PC-3 (cell line): ENCODE results near the gene MON2. TPM values are rescaled to one million over a fixed set of nuclear protein-coding genes. Genes with fewer than 3 reads are reported as not detected.

ENCODE experiments used
- ATAC-seq: fragments of 200-7000 bp; cut with Tn5 transposase; 2 replicates; pipeline ENCODE4 v1.9.1; 2020; ENCODE audit warnings: mild to moderate bottlenecking, moderate library complexity
- BruUV-seq: library from RNA; stranded (reverse); fragments of 400-500 nt; replicated peaks from 2 replicates; lab custom pipeline; 2021; lab: Mats Ljungman, UMichigan
- CTCF ChIA-PET: fragments of 300-600 bp; sonication (Branson Sonifier 250); formaldehyde crosslinking; loops from one replicate; lab custom pipeline; 2022; ENCODE audit warnings: antibody characterized with exemption; lab: Charles Lee
- POLR2A ChIA-PET: fragments of 300-600 bp; sonication (Branson Sonifier 250); formaldehyde crosslinking; loops from one replicate; lab custom pipeline; 2022; ENCODE audit warnings: antibody characterized with exemption; ENCODE audit not compliant: unreplicated experiment; lab: Charles Lee
- DNase-seq: peaks from one replicate; pipeline ENCODE4 v3.0.0-alpha.2; 2015
- H2AFZ ChIP-seq: fragments of 300-600 bp; sonication (generic); 2 replicates; pipeline ENCODE4 v1.6.0; 2016; ENCODE audit warnings: antibody characterized with exemption, low read length
- H3F3A ChIP-seq: fragments of 300-600 bp; sonication (generic); one replicate; pipeline ENCODE4 v1.6.0; 2017; ENCODE audit warnings: antibody characterized with exemption, low read length, control low read depth, mild to moderate bottlenecking; ENCODE audit not compliant: unreplicated experiment
- H3K27ac ChIP-seq: fragments of 300-600 bp; sonication (generic); 2 replicates; pipeline ENCODE4 v1.5.1; 2016; ENCODE audit warnings: mild to moderate bottlenecking, low read length
- H3K27me3 ChIP-seq: fragments of 300-600 bp; sonication (generic); 2 replicates; pipeline ENCODE4 v1.6.1; 2016; ENCODE audit warnings: low read length, mixed read lengths
- H3K36me3 ChIP-seq: fragments of 300-600 bp; sonication (generic); 2 replicates; pipeline ENCODE4 v1.6.1; 2016; ENCODE audit warnings: low read depth, mixed run types, low read length, mixed read lengths
- H3K4me1 ChIP-seq: fragments of 300-600 bp; sonication (generic); 2 replicates; pipeline ENCODE4 v1.5.1; 2016; ENCODE audit warnings: low read length; ENCODE audit not compliant: insufficient read depth
- H3K4me2 ChIP-seq: fragments of 300-600 bp; sonication (generic); 2 replicates; pipeline ENCODE4 v1.6.0; 2016; ENCODE audit warnings: low read length
- H3K4me3 ChIP-seq: fragments of 300-600 bp; sonication (generic); 2 replicates; pipeline ENCODE4 v1.5.1; 2016; ENCODE audit warnings: mild to moderate bottlenecking, low read length, mixed read lengths
- H3K79me2 ChIP-seq: fragments of 300-600 bp; sonication (generic); 2 replicates; pipeline ENCODE4 v1.6.1; 2017; ENCODE audit warnings: low read length, mixed read lengths
- H3K9ac ChIP-seq: fragments of 300-600 bp; sonication (generic); 2 replicates; pipeline ENCODE4 v1.6.0; 2016; ENCODE audit warnings: mild to moderate bottlenecking, low read length
- H3K9me2 ChIP-seq: fragments of 300-600 bp; sonication (generic); replicated peaks from 2 replicates; pipeline ENCODE4 v1.6.1; 2016; ENCODE audit warnings: mixed run types, low read length, mixed read lengths
- H3K9me3 ChIP-seq: fragments of 300-600 bp; sonication (generic); 2 replicates; pipeline ENCODE4 v1.6.1; 2016; ENCODE audit warnings: low read length, mixed read lengths
- H4K20me1 ChIP-seq: fragments of 300-600 bp; sonication (generic); 2 replicates; pipeline ENCODE4 v1.6.1; 2016; ENCODE audit warnings: low read length, mixed read lengths
- CTCF ChIP-seq: fragments of 300-600 bp; sonication (generic); conservative IDR thresholded peaks from 2 replicates; pipeline ENCODE4 v1.5.1; 2017; ENCODE audit warnings: antibody characterized with exemption, low read depth, mild to moderate bottlenecking, low read length
- EZH2 ChIP-seq: fragments of 300-600 bp; sonication (generic); IDR thresholded peaks from one replicate; pipeline ENCODE4 v1.6.1; 2017; ENCODE audit warnings: antibody characterized with exemption, mild to moderate bottlenecking, low read length; ENCODE audit not compliant: unreplicated experiment
- EZH2phosphoT487 ChIP-seq: fragments of 300-600 bp; sonication (generic); IDR thresholded peaks from 2 replicates; pipeline ENCODE4 v1.6.1; 2018; ENCODE audit warnings: mild to moderate bottlenecking, antibody characterized with exemption, low read length, borderline replicate concordance
- intact Hi-C: fragments of 100-400 bp; cut with micrococcal nuclease; formaldehyde crosslinking; loops from 2 replicates; pipeline ENCODE4 v1.9.0; 2023
- total RNA-seq: library from RNA; depleted of rRNA; stranded (reverse); fragments of >200 nt; gene quantifications from 2 replicates; pipeline ENCODE4 v1.2.3, GENCODE V29; 2014

MON2 gene
- total RNA-seq, 1 experiment from 2014 or later: 19.1 TPM

GRCh38 chr12:62605981-62606380 is 139.4 kb downstream of the MON2 start:
- Histone ChIP-seq H3K79me2 (peaks cover 69% of the 10 kb centered on the region), H3K4me3 (peak overlapping the region; percentile 92), H3K27ac (no peak overlapping the region), H3K4me2 (peak overlapping the region; percentile 88), H2AFZ (no peak overlapping the region), H3F3A (no peaks in the 10 kb centered on the region), H3K9me3 (no peaks in the 10 kb centered on the region), H3K9me2 (no peaks in the 10 kb centered on the region), H3K4me1 (peaks cover 24% of the 10 kb centered on the region), H3K36me3 (no peaks in the 10 kb centered on the region), H3K9ac (no peak overlapping the region), H3K27me3 (no peaks in the 10 kb centered on the region), H4K20me1 (peaks cover 22% of the 10 kb centered on the region; the same call in 1 of the 2 replicates)
- ATAC-seq (no peak), DNase-seq (no peak)
- ChIA-PET CTCF (interaction anchor here (0.5 to 0.8 kb wide), 4 partner anchors 24 to 180 kb away, joined by 3 to 4 read pairs (median 3); no protein-coding TSS in a partner anchor), POLR2A (interaction anchor here (0.5 to 0.6 kb wide), 2 partner anchors 112 to 258 kb away, joined by 4 to 5 read pairs; no protein-coding TSS in a partner anchor)
- intact Hi-C loops: loop anchor here (2.0 kb wide), 1 partner anchor 179 kb away; no protein-coding TSS in a partner anchor
- no TSS peak for BruUV-seq
- no peak for TF ChIP-seq EZH2
- TF ChIP-seq EZH2phosphoT487: no peak
- no peak for TF ChIP-seq CTCF

GRCh38 chr12:62606654-62607053 is 140.0 kb downstream of the MON2 start:
- CTCF ChIA-PET: interaction anchor here (0.5 to 0.8 kb wide), 3 partner anchors 25 to 143 kb away, joined by 3 to 5 read pairs (median 4); no protein-coding TSS in a partner anchor
- Histone ChIP-seq H3K4me1 (peaks cover 22% of the 10 kb centered on the region), H3K9me2 (no peaks in the 10 kb centered on the region), H3K4me2 (no peak overlapping the region; the same call in 1 of the 2 replicates), H3K9ac (no peak overlapping the region), H3K27me3 (no peaks in the 10 kb centered on the region), H3K4me3 (no peak overlapping the region), H3K36me3 (no peaks in the 10 kb centered on the region), H3F3A (no peaks in the 10 kb centered on the region), H3K79me2 (peaks cover 67% of the 10 kb centered on the region), H4K20me1 (peaks cover 22% of the 10 kb centered on the region; the same call in 1 of the 2 replicates), H2AFZ (no peak overlapping the region), H3K9me3 (no peaks in the 10 kb centered on the region), H3K27ac (no peak overlapping the region)
- BruUV-seq: no TSS peak
- DNase-seq: no peak
- TF ChIP-seq EZH2phosphoT487 (no peak), CTCF (no peak), EZH2 (no peak)
- intact Hi-C loops: no loop called here
- POLR2A ChIA-PET: interaction anchor here (0.5 to 0.6 kb wide), 2 partner anchors 184 to 259 kb away, joined by 5 to 15 read pairs; no protein-coding TSS in a partner anchor
- no peak for ATAC-seq

GRCh38 chr12:62613081-62613480 is 146.5 kb downstream of the MON2 start:
- Histone ChIP-seq H3K27me3 (no peaks in the 10 kb centered on the region), H3K4me3 (no peak overlapping the region), H3K4me2 (no peak overlapping the region), H2AFZ (no peak overlapping the region), H3K4me1 (no peaks in the 10 kb centered on the region), H3K9me3 (no peaks in the 10 kb centered on the region), H3K9ac (no peak overlapping the region), H4K20me1 (no peaks in the 10 kb centered on the region), H3F3A (no peaks in the 10 kb centered on the region), H3K79me2 (0 out of 2 replicates have a peak, but pooled peaks cover 3% of the 10 kb centered on the region), H3K9me2 (no peaks in the 10 kb centered on the region), H3K36me3 (no peaks in the 10 kb centered on the region), H3K27ac (no peak overlapping the region)
- intact Hi-C loops: no loop called here
- TF ChIP-seq EZH2phosphoT487: no peak
- no peak for TF ChIP-seq EZH2
- TF ChIP-seq CTCF: no peak
- ATAC-seq (no peak), DNase-seq (no peak)
- no TSS peak for BruUV-seq
- CTCF ChIA-PET: interaction anchor here (0.7 kb wide), 1 partner anchor 180 kb away, joined by 4 read pairs; no protein-coding TSS in a partner anchor
- POLR2A ChIA-PET: no interaction called here
